Measurements from ENCODE around the gene CEL. TPM values are rescaled to one million over a fixed set of nuclear protein-coding genes. Genes with fewer than 3 reads are reported as not detected.
"Not testable (repeated sequence)": the region's sequence is repeated elsewhere in the genome, so short reads cannot be mapped to it uniquely, and the experiment has no call there.

The CEL gene
- total RNA-seq, 1 experiment from 2014 or later = 6.9 TPM

- TF ChIP-seq TCF7L2 (IDR thresholded peaks at IDR 0.05; ENCODE audit: borderline replicate concordance, extremely low read depth, insufficient read depth, insufficient read length) = no peak
- no peak for TF ChIP-seq ZNF274 (IDR thresholded peaks at IDR 0.05; ENCODE audit: low read depth, low read length)
- no peak for TF ChIP-seq SIN3A (IDR thresholded peaks at IDR 0.05; ENCODE audit: low read depth)
- TF ChIP-seq SP1 (IDR thresholded peaks at IDR 0.05; ENCODE audit: low read depth) = no peak
- TF ChIP-seq, protein P1, sequence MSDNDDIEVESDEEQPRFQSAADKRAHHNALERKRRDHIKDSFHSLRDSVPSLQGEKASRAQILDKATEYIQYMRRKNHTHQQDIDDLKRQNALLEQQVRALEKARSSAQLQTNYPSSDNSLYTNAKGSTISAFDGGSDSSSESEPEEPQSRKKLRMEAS (IDR thresholded peaks at IDR 0.05) = no peak
- TF ChIP-seq EZH2phosphoT487 (IDR thresholded peaks at IDR 0.05; ENCODE audit: borderline replicate concordance) = no peak
Observed at GRCh38 chr9:133067813-133068212, 6.0 kb downstream of the CEL start (continued).

GRCh38 chr9:133068431-133068830 is 6.7 kb downstream of the CEL start:
- CTCF ChIA-PET; BruUV-seq (replicated peaks); H3K36me3 ChIP-seq (ENCODE audit: control insufficient read depth in 1 of 2, insufficient read depth in 2 of 2, low read length in 2 of 2); H3K79me2 ChIP-seq (ENCODE audit: insufficient read depth, low read length); H3K4me3 ChIP-seq (replicated peaks in 1 of 2; ENCODE audit: low read depth in 1 of 2, low read length in 2 of 2); H3K9me3 ChIP-seq (ENCODE audit: control insufficient read depth in 1 of 2, insufficient read depth in 1 of 2, low read depth in 1 of 2, low read length in 2 of 2); H3K9me2 ChIP-seq (ENCODE audit: insufficient read depth); H2AFZ ChIP-seq (ENCODE audit: low read depth, low read length, poor library complexity, severe bottlenecking); DNase-seq (ENCODE audit: low read depth, low spot score); H3K9ac ChIP-seq (ENCODE audit: low read length); H3K27ac ChIP-seq (ENCODE audit: low read depth, low read length); intact Hi-C loops (cut with micrococcal nuclease); H3K27me3 ChIP-seq (ENCODE audit: insufficient read depth, low read length); H3K4me2 ChIP-seq (ENCODE audit: low read length); RAD21 ChIA-PET (ENCODE audit: low non-redundant PET in 1 of 2, low total read pairs in 2 of 2, uncharacterized antibody in 2 of 2, unreplicated experiment in 2 of 2); ATAC-seq; H4K20me1 ChIP-seq (ENCODE audit: insufficient read depth); POLR2A ChIA-PET; H3K4me1 ChIP-seq (ENCODE audit: control insufficient read depth in 1 of 2, insufficient read depth in 2 of 2, low read length in 2 of 2): not testable (repeated sequence)

DNA sequence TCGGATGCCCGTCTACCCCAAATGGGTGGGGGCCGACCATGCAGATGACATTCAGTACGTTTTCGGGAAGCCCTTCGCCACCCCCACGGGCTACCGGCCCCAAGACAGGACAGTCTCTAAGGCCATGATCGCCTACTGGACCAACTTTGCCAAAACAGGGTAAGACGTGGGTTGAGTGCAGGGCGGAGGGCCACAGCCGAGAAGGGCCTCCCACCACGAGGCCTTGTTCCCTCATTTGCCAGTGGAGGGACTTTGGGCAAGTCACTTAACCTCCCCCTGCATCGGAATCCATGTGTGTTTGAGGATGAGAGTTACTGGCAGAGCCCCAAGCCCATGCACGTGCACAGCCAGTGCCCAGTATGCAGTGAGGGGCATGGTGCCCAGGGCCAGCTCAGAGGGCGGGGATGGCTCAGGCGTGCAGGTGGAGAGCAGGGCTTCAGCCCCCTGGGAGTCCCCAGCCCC is 8.8 kb downstream of the CEL start:
- H3K27me3 ChIP-seq (ENCODE audit: insufficient read depth, low read length); RAD21 ChIA-PET (ENCODE audit: low non-redundant PET in 1 of 2, low total read pairs in 2 of 2, uncharacterized antibody in 2 of 2, unreplicated experiment in 2 of 2); H4K20me1 ChIP-seq (ENCODE audit: insufficient read depth); H3K9me2 ChIP-seq (ENCODE audit: insufficient read depth); H2AFZ ChIP-seq (ENCODE audit: low read depth, low read length, poor library complexity, severe bottlenecking); intact Hi-C loops (cut with micrococcal nuclease); BruUV-seq (replicated peaks); H3K79me2 ChIP-seq (ENCODE audit: insufficient read depth, low read length); H3K4me2 ChIP-seq (ENCODE audit: low read length); H3K4me3 ChIP-seq (replicated peaks in 1 of 2; ENCODE audit: low read depth in 1 of 2, low read length in 2 of 2); H3K36me3 ChIP-seq (ENCODE audit: control insufficient read depth in 1 of 2, insufficient read depth in 2 of 2, low read length in 2 of 2); CTCF ChIA-PET; H3K27ac ChIP-seq (ENCODE audit: low read depth, low read length); H3K4me1 ChIP-seq (ENCODE audit: control insufficient read depth in 1 of 2, insufficient read depth in 2 of 2, low read length in 2 of 2); POLR2A ChIA-PET; H3K9me3 ChIP-seq (ENCODE audit: control insufficient read depth in 1 of 2, insufficient read depth in 1 of 2, low read depth in 1 of 2, low read length in 2 of 2); ATAC-seq; DNase-seq (ENCODE audit: low read depth, low spot score); H3K9ac ChIP-seq (ENCODE audit: low read length): not testable (repeated sequence)

- H3K27ac ChIP-seq (ENCODE audit: low read depth, low read length); H3K36me3 ChIP-seq (ENCODE audit: control insufficient read depth in 1 of 2, insufficient read depth in 2 of 2, low read length in 2 of 2); H3K79me2 ChIP-seq (ENCODE audit: insufficient read depth, low read length); intact Hi-C loops (cut with micrococcal nuclease); H4K20me1 ChIP-seq (ENCODE audit: insufficient read depth); H3K9me3 ChIP-seq (ENCODE audit: control insufficient read depth in 1 of 2, insufficient read depth in 1 of 2, low read depth in 1 of 2, low read length in 2 of 2); BruUV-seq (replicated peaks); H3K9me2 ChIP-seq (ENCODE audit: insufficient read depth); H3K4me2 ChIP-seq (ENCODE audit: low read length); ATAC-seq; H3K4me1 ChIP-seq (ENCODE audit: control insufficient read depth in 1 of 2, insufficient read depth in 2 of 2, low read length in 2 of 2); H2AFZ ChIP-seq (ENCODE audit: low read depth, low read length, poor library complexity, severe bottlenecking); H3K27me3 ChIP-seq (ENCODE audit: insufficient read depth, low read length); CTCF ChIA-PET; POLR2A ChIA-PET; H3K9ac ChIP-seq (ENCODE audit: low read length); H3K4me3 ChIP-seq (replicated peaks in 1 of 2; ENCODE audit: low read depth in 1 of 2, low read length in 2 of 2); RAD21 ChIA-PET (ENCODE audit: low non-redundant PET in 1 of 2, low total read pairs in 2 of 2, uncharacterized antibody in 2 of 2, unreplicated experiment in 2 of 2); DNase-seq (ENCODE audit: low read depth, low spot score): not testable (repeated sequence)
Observed at GRCh38 chr9:133070985-133071384, 9.2 kb downstream of the CEL start.
